Neuronal stem cell (in vitro differentiated cells): ENCODE results near the gene SLC8B1.

ENCODE experiments used
- DNase-seq: peaks from one replicate; pipeline ENCODE4 v3.0.0-alpha.2; 2013; ENCODE audit warnings: low spot score
- H2AFZ ChIP-seq: one replicate; pipeline ENCODE4 v1.6.1; 2013; ENCODE audit warnings: mild to moderate bottlenecking, low read length, inconsistent platforms
- H2AK5ac ChIP-seq: 2 replicates; pipeline ENCODE4 v1.6.1; 2013; ENCODE audit warnings: low read depth, mild to moderate bottlenecking, inconsistent platforms, low read length, moderate library complexity, mixed read lengths
- H2BK120ac ChIP-seq: 2 replicates; pipeline ENCODE4 v1.6.1; 2013; ENCODE audit warnings: low read depth, mild to moderate bottlenecking, inconsistent platforms, low read length, moderate library complexity, mixed read lengths
- H2BK12ac ChIP-seq: one replicate; pipeline ENCODE4 v1.6.1; 2013; ENCODE audit warnings: low read length, inconsistent platforms
- H2BK15ac ChIP-seq: 2 replicates; pipeline ENCODE4 v1.6.1; 2013; ENCODE audit warnings: mild to moderate bottlenecking, low read length, inconsistent platforms, mixed read lengths
- H2BK5ac ChIP-seq: one replicate; pipeline ENCODE4 v1.6.1; 2013; ENCODE audit warnings: inconsistent platforms, mild to moderate bottlenecking, low read length, moderate library complexity
- H3K14ac ChIP-seq: one replicate; pipeline ENCODE4 v1.6.1; 2013; ENCODE audit warnings: low read length, inconsistent platforms
- H3K18ac ChIP-seq: 2 replicates; pipeline ENCODE4 v1.6.1; 2013; ENCODE audit warnings: low read length, inconsistent platforms
- H3K23ac ChIP-seq: 2 replicates; pipeline ENCODE4 v1.6.1; 2013; ENCODE audit warnings: low read depth, mild to moderate bottlenecking, mixed read lengths, low read length, inconsistent platforms; ENCODE audit not compliant: poor library complexity
- H3K27ac ChIP-seq: replicated peaks from 3 replicates; pipeline ENCODE4 v1.5.1; 2013; ENCODE audit warnings: low read length, inconsistent platforms
- H3K27me3 ChIP-seq, 3 experiments: 2 replicates each; pipeline ENCODE4 v1.6.1; 2013; ENCODE audit warnings: low read length in 3 of 3, mild to moderate bottlenecking in 2 of 3, inconsistent platforms in 1 of 3, low read depth in 1 of 3, mixed read lengths in 1 of 3, moderate library complexity in 1 of 3; ENCODE audit not compliant: control insufficient read depth in 3 of 3, insufficient read depth in 3 of 3
- H3K36me3 ChIP-seq, 2 donors: replicated peaks in 1 of 2; 2 replicates each; pipeline ENCODE4 v1.6.1; 2013; ENCODE audit warnings: low read length in 2 of 2; ENCODE audit not compliant: control insufficient read depth in 2 of 2, insufficient read depth in 2 of 2
- H3K4ac ChIP-seq: 2 replicates; pipeline ENCODE4 v1.6.1; 2013; ENCODE audit warnings: inconsistent platforms, mild to moderate bottlenecking, low read length, moderate library complexity
- H3K4me1 ChIP-seq, 2 donors: 1 replicate in 1 of 2; 2 replicates in 1 of 2; pipeline ENCODE4 v1.6.1; 2013; ENCODE audit warnings: low read length in 2 of 2, low read depth in 1 of 2; ENCODE audit not compliant: control insufficient read depth in 2 of 2, insufficient read depth in 1 of 2
- H3K4me2 ChIP-seq: one replicate; pipeline ENCODE4 v1.6.1; 2013; ENCODE audit warnings: mild to moderate bottlenecking, low read length, inconsistent platforms; ENCODE audit not compliant: insufficient read depth, poor library complexity, severe bottlenecking
- H3K4me3 ChIP-seq, 2 donors: 2 replicates each; pipeline ENCODE4 v1.5.1; 2013; ENCODE audit warnings: low read length in 2 of 2, mild to moderate bottlenecking in 2 of 2, inconsistent platforms in 1 of 2, moderate library complexity in 1 of 2
- H3K79me1 ChIP-seq: one replicate; pipeline ENCODE4 v1.6.1; 2013; ENCODE audit warnings: low read depth, mild to moderate bottlenecking, inconsistent platforms, low read length, moderate library complexity
- H3K9ac ChIP-seq: one replicate; pipeline ENCODE4 v1.6.1; 2013; ENCODE audit warnings: mild to moderate bottlenecking, low read depth, low read length, inconsistent platforms; ENCODE audit not compliant: poor library complexity
- H3K9me3 ChIP-seq, 2 donors: replicated peaks in 1 of 2; 2 replicates each; pipeline versions ENCODE3 to v1.6.1; 2013; ENCODE audit warnings: low read length in 2 of 2, mild to moderate bottlenecking in 2 of 2, inconsistent platforms in 1 of 2, low read depth in 1 of 2, mixed read lengths in 1 of 2, moderate library complexity in 1 of 2; ENCODE audit not compliant: control insufficient read depth in 2 of 2, insufficient read depth in 1 of 2
- H4K8ac ChIP-seq: one replicate; pipeline ENCODE4 v1.6.1; 2013; ENCODE audit warnings: low read depth, mild to moderate bottlenecking, inconsistent platforms, low read length, moderate library complexity
- H4K91ac ChIP-seq: one replicate; pipeline ENCODE4 v1.6.1; 2013; ENCODE audit warnings: low read length, low read depth, mild to moderate bottlenecking, inconsistent platforms; ENCODE audit not compliant: poor library complexity
- WGBS, 2 donors: extraction: QIAGEN DNeasy Blood & Tissue Kit; methylation state at CpG; one replicate each; pipeline ENCODE4 v1.1.7; 2013; ENCODE audit warnings: missing lambda C conversion rate in 2 of 2, mixed read lengths in 1 of 2; ENCODE audit not compliant: insufficient read length in 2 of 2, insufficient replicate concordance in 1 of 2; ENCODE audit errors: extremely low coverage in 2 of 2; 5-methylcytosine and 5-hydroxymethylcytosine counted together

The SLC8B1 gene

GRCh38 chr12:113271466-113271852, 63.5 kb downstream of the SLC8B1 start:
- Histone ChIP-seq H3K9me3 (no peaks in the 10 kb centered on the region), H4K8ac (no peak overlapping the region), H3K23ac (no peak overlapping the region), H4K91ac (no peak overlapping the region), H2AK5ac (no peak overlapping the region), H3K4me2 (no peak overlapping the region), H3K4me3 (no peak overlapping the region), H3K79me1 (no peaks in the 10 kb centered on the region), H2BK5ac (no peak overlapping the region), H3K4me1 (peaks cover 17 to 26% of the 10 kb centered on the region in 2 donors), H2BK15ac (no peak overlapping the region), H2BK120ac (no peak overlapping the region), H3K27me3 (no peaks in the 10 kb centered on the region), H3K27ac (no peak overlapping the region), H3K14ac (no peak overlapping the region), H2AFZ (peak overlapping the region; percentile 25), H2BK12ac (no peak overlapping the region), H3K4ac (no peak overlapping the region), H3K36me3 (no peaks in the 10 kb centered on the region), H3K18ac (peak overlapping the region; percentile 60), H3K9ac (no peak overlapping the region)
- no CpG with 5 or more reads among the region's 10 CpGs for WGBS, 2 donors
- no peak for DNase-seq

- H3K27me3 ChIP-seq = no peaks in the 10 kb centered on the region
These were observed 64.2 kb downstream of the SLC8B1 start for GRCh38 chr12:113270709-113271009.

GRCh38 chr12:113269257-113269943, 65.5 kb downstream of the SLC8B1 start:
- H3K27me3 ChIP-seq = no peaks in the 10 kb centered on the region
- no peak overlapping the region for H2BK120ac ChIP-seq
- H4K91ac ChIP-seq = no peak overlapping the region
- no peaks in the 10 kb centered on the region for H3K9me3 ChIP-seq
- no peak overlapping the region for H2BK15ac ChIP-seq
- H3K23ac ChIP-seq = no peak overlapping the region
- H2AK5ac ChIP-seq = no peak overlapping the region
- H3K9ac ChIP-seq = peak overlapping the region; percentile 61
- H2BK12ac ChIP-seq = no peak overlapping the region
- no peak overlapping the region for H2AFZ ChIP-seq
- no peak overlapping the region for H3K4ac ChIP-seq
- no peak overlapping the region for H4K8ac ChIP-seq
- H3K36me3 ChIP-seq = no peaks in the 10 kb centered on the region
- peak overlapping the region in 1 of 2 donors; percentile 62 for H3K4me3 ChIP-seq
- H3K4me1 ChIP-seq = peaks cover 14 to 19% of the 10 kb centered on the region in 2 donors
- no peaks in the 10 kb centered on the region for H3K79me1 ChIP-seq
- H3K27ac ChIP-seq = no peak overlapping the region
- no peak for DNase-seq
- H3K4me2 ChIP-seq = no peak overlapping the region
- peak overlapping the region; percentile 49 for H3K14ac ChIP-seq
- H3K18ac ChIP-seq = peak overlapping the region; percentile 54
- H2BK5ac ChIP-seq = no peak overlapping the region
- WGBS, 2 donors = no CpG with 5 or more reads among the region's 12 CpGs

More at GRCh38 chr12:113270709-113271009, 64.2 kb downstream of the SLC8B1 start:
- no peak overlapping the region for H2BK15ac ChIP-seq
- no peaks in the 10 kb centered on the region for H3K9me3 ChIP-seq
- H3K4ac ChIP-seq = no peak overlapping the region
- H2AFZ ChIP-seq = no peak overlapping the region
- H2BK12ac ChIP-seq = no peak overlapping the region
- no CpG with 5 or more reads among the region's 11 CpGs for WGBS, 2 donors
- no peak overlapping the region for H3K9ac ChIP-seq
- H3K36me3 ChIP-seq = no peaks in the 10 kb centered on the region
- peaks cover 14 to 19% of the 10 kb centered on the region in 2 donors for H3K4me1 ChIP-seq
- no peak overlapping the region for H3K27ac ChIP-seq
- no peak overlapping the region for H2BK120ac ChIP-seq
- no peak overlapping the region for H3K23ac ChIP-seq
- H3K4me3 ChIP-seq = no peak overlapping the region
- H4K8ac ChIP-seq = no peak overlapping the region
- H3K18ac ChIP-seq = no peak overlapping the region
- H3K79me1 ChIP-seq = no peaks in the 10 kb centered on the region
- no peak overlapping the region for H2BK5ac ChIP-seq
- no peak overlapping the region for H2AK5ac ChIP-seq
- H3K4me2 ChIP-seq = no peak overlapping the region
- H3K14ac ChIP-seq = no peak overlapping the region
- no peak overlapping the region for H4K91ac ChIP-seq
- DNase-seq = no peak

- no peaks in the 10 kb centered on the region for H3K9me3 ChIP-seq
- H2BK5ac ChIP-seq = peak overlapping the region; percentile 59
- no CpG with 5 or more reads among the region's 19 CpGs for WGBS, 2 donors
- no peak overlapping the region for H4K8ac ChIP-seq
- H3K9ac ChIP-seq = no peak overlapping the region
- H3K14ac ChIP-seq = no peak overlapping the region
- no peak for DNase-seq
- no peaks in the 10 kb centered on the region for H3K27me3 ChIP-seq
- H2BK12ac ChIP-seq = no peak overlapping the region
- no peak overlapping the region for H2AFZ ChIP-seq
- H3K18ac ChIP-seq = no peak overlapping the region
- H3K79me1 ChIP-seq = no peaks in the 10 kb centered on the region
- H2BK15ac ChIP-seq = no peak overlapping the region
- no peak overlapping the region for H2BK120ac ChIP-seq
- H3K4me1 ChIP-seq = peaks cover 14 to 17% of the 10 kb centered on the region in 2 donors
- no peak overlapping the region for H4K91ac ChIP-seq
- H3K4ac ChIP-seq = no peak overlapping the region
- no peak overlapping the region for H3K23ac ChIP-seq
- H3K36me3 ChIP-seq = no peaks in the 10 kb centered on the region
- peak overlapping the region; percentile 24 for H2AK5ac ChIP-seq
- H3K27ac ChIP-seq = no peak overlapping the region
- H3K4me2 ChIP-seq = no peak overlapping the region
- H3K4me3 ChIP-seq = no peak overlapping the region
These were observed 66.3 kb downstream of the SLC8B1 start for GRCh38 chr12:113268621-113269020.
